Fibroblast of lung (primary cell): ENCODE measurements around the gene SLC15A1. TPM values are rescaled to one million over a fixed set of nuclear protein-coding genes. Genes with fewer than 3 reads are reported as not detected.
A peak's percentile ranks its signal among the peaks of the same experiment; 100 is the strongest.

Source experiments
- DNase-seq, 2 donors: peaks; one replicate each; pipeline versions ENCODE4 v3.0.0 to v3.0.0-alpha.2; 2010; ENCODE audit warnings: low read depth in 2 of 2
- H2AFZ ChIP-seq: 2 replicates; pipeline ENCODE4 v1.5.1; 2012; ENCODE audit warnings: low read length, control low read depth, inconsistent platforms
- H3K27ac ChIP-seq: 2 replicates; pipeline ENCODE4 v1.5.1; 2011; ENCODE audit warnings: low read length, control low read depth; ENCODE audit not compliant: insufficient read depth
- H3K27me3 ChIP-seq: 2 replicates; pipeline ENCODE4 v1.5.1; 2011; ENCODE audit warnings: mild to moderate bottlenecking, low read length; ENCODE audit not compliant: control insufficient read depth, insufficient read depth
- H3K36me3 ChIP-seq: 2 replicates; pipeline ENCODE4 v1.5.1; 2011; ENCODE audit warnings: low read length; ENCODE audit not compliant: control insufficient read depth, insufficient read depth
- H3K4me1 ChIP-seq: 2 replicates; pipeline ENCODE4 v1.5.1; 2011; ENCODE audit warnings: low read length; ENCODE audit not compliant: control insufficient read depth, insufficient read depth; ENCODE audit errors: extremely low read depth
- H3K4me2 ChIP-seq: 2 replicates; pipeline ENCODE4 v1.5.1; 2011; ENCODE audit warnings: low read length, control low read depth; ENCODE audit not compliant: insufficient read depth; ENCODE audit errors: extremely low read depth
- H3K4me3 ChIP-seq, 4 experiments: fragments of 200-600 bp in 1 of 4; sonication (generic) in 1 of 4; replicated peaks in 1 of 4; 2 replicates each; pipeline ENCODE4 v1.5.1; 2011 to 2016; ENCODE audit warnings: low read length in 4 of 4, low read depth in 3 of 4, mild to moderate bottlenecking in 3 of 4, control low read depth in 2 of 4, inconsistent platforms in 1 of 4, mixed read lengths in 1 of 4; ENCODE audit not compliant: insufficient read depth in 1 of 4; ENCODE audit errors: control extremely low read depth in 1 of 4
- H3K79me2 ChIP-seq: 2 replicates; pipeline ENCODE4 v1.5.1; 2012; ENCODE audit warnings: mild to moderate bottlenecking, low read length, inconsistent platforms; ENCODE audit not compliant: control insufficient read depth, insufficient read depth
- H3K9ac ChIP-seq: 2 replicates; pipeline ENCODE4 v1.5.1; 2011; ENCODE audit warnings: mild to moderate bottlenecking, low read length, control low read depth; ENCODE audit not compliant: insufficient read depth
- H3K9me3 ChIP-seq: 2 replicates; pipeline ENCODE4 v1.5.1; 2012; ENCODE audit warnings: low read depth, low read length; ENCODE audit not compliant: control insufficient read depth, insufficient read depth
- H4K20me1 ChIP-seq: 2 replicates; pipeline ENCODE4 v1.5.1; 2011; ENCODE audit warnings: low read length; ENCODE audit not compliant: control insufficient read depth, insufficient read depth; ENCODE audit errors: extremely low read depth
- CTCF ChIP-seq, 2 donors: IDR thresholded peaks in 1 of 2; conservative IDR thresholded peaks in 1 of 2; 1 replicate in 1 of 2; 2 replicates in 1 of 2; pipeline ENCODE4 v1.5.1; 2011 to 2012; ENCODE audit warnings: low read length in 2 of 2, control low read depth in 1 of 2, inconsistent platforms in 1 of 2, low read depth in 1 of 2, mild to moderate bottlenecking in 1 of 2
- EZH2 ChIP-seq: IDR thresholded peaks from 2 replicates; pipeline ENCODE4 v1.5.1; 2012; ENCODE audit warnings: low read length, control low read depth, mild to moderate bottlenecking; ENCODE audit errors: missing control alignments
- polyA plus RNA-seq, 2 donors: library from polyadenylated mRNA; depleted of rRNA in 1 of 2; stranded (reverse) in 1 of 2; unstranded in 1 of 2; fragments of >200 nt; gene quantifications; 2 replicates each; pipeline ENCODE4 v1.2.1, GENCODE V29; 2011 to 2012; ENCODE audit warnings: missing spikeins in 1 of 2
- total RNA-seq: library from RNA; depleted of rRNA; stranded (reverse); fragments of >200 nt; gene quantifications from 2 replicates; pipeline ENCODE4 v1.2.1, GENCODE V29; 2014

SLC15A1 gene
- total and polyA plus RNA-seq, 2 donors (not counting 1 experiment from before 2014, with no cell fraction given), result not detected

- Histone ChIP-seq H3K4me3 (no peak overlapping the region), H4K20me1 (no peaks in the 10 kb centered on the region), H3K79me2 (no peaks in the 10 kb centered on the region), H3K27me3 (peaks cover 19% of the 10 kb centered on the region), H3K4me2 (no peak overlapping the region), H2AFZ (no peak overlapping the region), H3K4me1 (no peaks in the 10 kb centered on the region), H3K27ac (no peak overlapping the region), H3K36me3 (no peaks in the 10 kb centered on the region), H3K9me3 (no peaks in the 10 kb centered on the region), H3K9ac (no peak overlapping the region)
- DNase-seq, result no peak
- TF ChIP-seq CTCF (conservative IDR thresholded peaks at IDR 0.05 in 1 of 2, IDR thresholded peaks at IDR 0.05 in 1 of 2; ENCODE audit: low read depth in 1 of 2, low read length in 2 of 2), result no peak
- TF ChIP-seq EZH2, result no peak
These were observed 31.5 kb upstream of the SLC15A1 start for GRCh38 chr13:98783856-98784478.

GRCh38 chr13:98782654-98783053 is 30.2 kb upstream of the SLC15A1 start:
- Histone ChIP-seq H3K4me2 (no peak overlapping the region), H3K4me3 (no peak overlapping the region), H4K20me1 (no peaks in the 10 kb centered on the region), H3K27me3 (peaks cover 19% of the 10 kb centered on the region), H3K9ac (no peak overlapping the region), H2AFZ (no peak overlapping the region), H3K79me2 (no peaks in the 10 kb centered on the region), H3K27ac (no peak overlapping the region), H3K9me3 (no peaks in the 10 kb centered on the region), H3K36me3 (no peaks in the 10 kb centered on the region), H3K4me1 (no peaks in the 10 kb centered on the region)
- TF ChIP-seq EZH2 (no peak), CTCF (conservative IDR thresholded peaks at IDR 0.05 in 1 of 2, IDR thresholded peaks at IDR 0.05 in 1 of 2; ENCODE audit: low read depth in 1 of 2, low read length in 2 of 2) (no peak)
- DNase-seq, result peak in 1 of 2 donors; percentile 46

- TF ChIP-seq EZH2 (no peak), CTCF (conservative IDR thresholded peaks at IDR 0.05 in 1 of 2, IDR thresholded peaks at IDR 0.05 in 1 of 2; ENCODE audit: low read depth in 1 of 2, low read length in 2 of 2) (no peak)
- no peak overlapping the region for H3K4me3 ChIP-seq
- H3K36me3 ChIP-seq, result no peaks in the 10 kb centered on the region
- H3K27ac ChIP-seq, result no peak overlapping the region
- peaks cover 16% of the 10 kb centered on the region for H3K27me3 ChIP-seq
- H3K79me2 ChIP-seq, result no peaks in the 10 kb centered on the region
- H3K9me3 ChIP-seq, result no peaks in the 10 kb centered on the region
- no peak overlapping the region for H2AFZ ChIP-seq
- H3K4me1 ChIP-seq, result no peaks in the 10 kb centered on the region
- H3K9ac ChIP-seq, result no peak overlapping the region
- no peaks in the 10 kb centered on the region for H4K20me1 ChIP-seq
- H3K4me2 ChIP-seq, result no peak overlapping the region
- DNase-seq, result no peak
These were observed 29.4 kb upstream of the SLC15A1 start for GRCh38 chr13:98781905-98782304.
